ENCODE results near the gene GDPGP1.

DNA sequence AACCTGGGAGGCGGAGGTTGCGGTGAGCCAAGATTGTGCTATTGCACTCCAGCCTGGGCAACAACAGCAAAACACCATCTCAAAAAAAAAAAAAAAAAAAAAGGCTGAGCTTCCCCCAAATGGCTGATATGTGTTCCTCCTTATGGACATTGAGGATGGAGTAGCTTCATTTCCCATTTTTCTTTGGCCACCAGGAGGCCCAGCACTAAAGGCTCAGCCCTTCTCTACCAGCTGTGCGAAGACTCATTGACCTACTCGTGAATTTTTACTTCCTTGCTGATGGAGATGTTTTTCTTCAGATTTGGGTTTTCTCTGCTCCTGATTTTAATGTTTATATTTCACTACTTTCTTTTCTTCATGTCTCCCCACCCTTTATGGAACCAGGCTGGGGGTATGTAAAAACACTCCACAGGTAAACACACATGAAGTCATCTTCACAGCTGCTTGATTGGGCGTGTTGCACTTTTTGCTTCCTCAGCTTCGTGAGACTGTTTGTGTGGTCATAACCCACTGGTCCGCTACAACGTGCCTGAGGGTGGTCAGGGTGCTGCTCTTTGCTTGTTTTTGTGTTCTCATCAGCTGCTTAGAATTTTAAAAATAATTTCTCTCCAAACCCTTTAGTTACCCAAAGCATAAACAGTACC, 19.3 kb upstream of the GDPGP1 start:
- TF ChIP-seq, protein P1, sequence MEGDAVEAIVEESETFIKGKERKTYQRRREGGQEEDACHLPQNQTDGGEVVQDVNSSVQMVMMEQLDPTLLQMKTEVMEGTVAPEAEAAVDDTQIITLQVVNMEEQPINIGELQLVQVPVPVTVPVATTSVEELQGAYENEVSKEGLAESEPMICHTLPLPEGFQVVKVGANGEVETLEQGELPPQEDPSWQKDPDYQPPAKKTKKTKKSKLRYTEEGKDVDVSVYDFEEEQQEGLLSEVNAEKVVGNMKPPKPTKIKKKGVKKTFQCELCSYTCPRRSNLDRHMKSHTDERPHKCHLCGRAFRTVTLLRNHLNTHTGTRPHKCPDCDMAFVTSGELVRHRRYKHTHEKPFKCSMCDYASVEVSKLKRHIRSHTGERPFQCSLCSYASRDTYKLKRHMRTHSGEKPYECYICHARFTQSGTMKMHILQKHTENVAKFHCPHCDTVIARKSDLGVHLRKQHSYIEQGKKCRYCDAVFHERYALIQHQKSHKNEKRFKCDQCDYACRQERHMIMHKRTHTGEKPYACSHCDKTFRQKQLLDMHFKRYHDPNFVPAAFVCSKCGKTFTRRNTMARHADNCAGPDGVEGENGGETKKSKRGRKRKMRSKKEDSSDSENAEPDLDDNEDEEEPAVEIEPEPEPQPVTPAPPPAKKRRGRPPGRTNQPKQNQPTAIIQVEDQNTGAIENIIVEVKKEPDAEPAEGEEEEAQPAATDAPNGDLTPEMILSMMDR (IDR thresholded peaks at IDR 0.05; ENCODE audit: insufficient read depth, low read depth, low read length) = peak; percentile 23
- TF ChIP-seq EZH2 (IDR thresholded peaks at IDR 0.05; ENCODE audit: insufficient read depth, low read length) = no peak
